DMS 273 treated with DMSO at 0.1 percent for 48 hours (cell line): ENCODE results near the gene APBB2.

ENCODE experiments used
- DNase-seq: peaks from one replicate; lab custom pipeline; 2025; lab: John Stamatoyannopoulos, UW

Gene APBB2

GRCh38 chr4:41214136-41214824, at the start of gene APBB2:
Gene APBB2, minus strand, starts transcription at chr4:41214542. Its CDS starts 181,288 bp downstream, at chr4:41033254.
- DNase-seq, result peak; percentile 84

- no peak for DNase-seq
These were observed 47.9 kb upstream of the APBB2 start for GRCh38 chr4:41262198-41262597.

GRCh38 chr4:41260116-41260733, 45.9 kb upstream of the APBB2 start:
- DNase-seq, result no peak

- DNase-seq, result no peak
These were observed 44.4 kb upstream of the APBB2 start for GRCh38 chr4:41258783-41259182.

GRCh38 chr4:41257906-41258305, 43.6 kb upstream of the APBB2 start:
- no peak for DNase-seq

GRCh38 chr4:41257257-41257901, 43.0 kb upstream of the APBB2 start:
- DNase-seq, result no peak

DNA sequence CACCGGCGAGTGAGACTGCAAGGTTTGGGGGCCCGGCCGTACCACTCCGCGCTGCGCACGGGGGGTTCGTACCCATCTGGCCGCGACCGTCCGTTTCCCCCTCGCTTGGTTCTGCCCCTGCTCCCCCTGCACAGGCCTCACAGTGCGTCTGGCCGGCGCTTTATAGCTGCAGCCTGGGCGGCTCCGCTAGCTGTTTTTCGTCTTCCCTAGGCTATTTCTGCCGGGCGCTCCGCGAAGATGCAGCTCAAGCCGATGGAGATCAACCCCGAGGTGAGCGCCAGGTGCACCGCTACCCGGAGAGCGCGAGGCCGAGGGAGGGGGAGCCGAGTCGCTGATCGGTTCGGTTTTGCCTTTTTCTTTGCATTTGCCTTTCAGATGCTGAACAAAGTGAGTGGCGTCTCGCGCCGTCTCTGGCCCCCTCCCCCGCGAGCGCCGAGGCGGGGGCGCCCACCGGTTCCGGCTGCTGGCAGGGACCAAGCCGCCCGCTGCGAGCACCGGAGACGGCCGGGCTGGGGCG, 42.5 kb upstream of the APBB2 start, which contains the start of gene UCHL1:
UCHL1 (plus strand) TSS at position 189 of the 517 bp plus-strand sequence; CDS start at position 238, 49 bp downstream.
- DNase-seq, result peak; percentile 76

GRCh38 chr4:41256131-41256739, 41.9 kb upstream of the APBB2 start:
- peak; percentile 4 for DNase-seq

DNA sequence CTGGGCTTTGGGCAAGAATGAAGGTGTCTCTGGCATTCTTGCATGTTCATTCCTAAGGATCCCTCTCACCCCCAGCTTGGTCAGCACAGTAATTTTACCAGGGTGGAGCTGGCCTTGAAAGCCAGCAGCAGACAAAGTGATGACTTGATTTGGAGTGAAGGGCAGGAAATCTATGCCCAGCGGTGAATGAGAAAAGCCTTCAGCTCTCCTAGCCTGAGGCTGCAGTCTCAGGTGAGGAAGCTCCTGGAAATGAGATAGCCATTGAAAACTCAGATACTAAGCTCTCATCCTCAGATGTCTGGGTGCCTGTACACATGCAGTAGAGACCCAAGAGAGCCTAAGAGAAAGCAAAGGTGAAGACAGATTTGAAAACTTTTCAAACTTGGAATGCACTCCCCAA, 31.6 kb upstream of the APBB2 start:
- DNase-seq, result no peak

- DNase-seq, result no peak
These were observed 27.6 kb upstream of the APBB2 start for GRCh38 chr4:41241919-41242318.

- no peak for DNase-seq
These were observed 22.2 kb upstream of the APBB2 start for GRCh38 chr4:41236508-41236907.

- no peak for DNase-seq
These were observed 21.7 kb upstream of the APBB2 start for GRCh38 chr4:41236032-41236431.

DNA sequence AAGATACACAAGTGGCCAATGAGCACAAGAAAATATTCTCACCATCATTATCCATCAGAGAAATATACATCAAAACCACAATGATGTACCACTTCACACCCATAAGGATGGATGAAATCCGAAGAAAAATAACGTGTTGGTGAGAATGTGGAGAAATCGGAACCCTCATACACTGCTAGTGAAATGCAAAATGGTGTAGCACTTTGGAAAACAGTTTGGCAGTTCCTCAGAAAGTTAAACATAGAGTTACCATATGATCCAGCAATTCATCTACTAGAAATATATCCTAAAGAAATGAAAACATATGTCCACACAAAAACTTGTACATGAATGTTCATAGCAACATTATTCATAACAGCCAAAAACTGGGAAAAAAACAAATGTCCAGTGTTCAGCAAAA, 18.5 kb upstream of the APBB2 start:
- no peak for DNase-seq

GRCh38 chr4:41232406-41232805, 18.1 kb upstream of the APBB2 start:
- no peak for DNase-seq

GRCh38 chr4:41227902-41228301, 13.6 kb upstream of the APBB2 start:
- no peak for DNase-seq

DNA sequence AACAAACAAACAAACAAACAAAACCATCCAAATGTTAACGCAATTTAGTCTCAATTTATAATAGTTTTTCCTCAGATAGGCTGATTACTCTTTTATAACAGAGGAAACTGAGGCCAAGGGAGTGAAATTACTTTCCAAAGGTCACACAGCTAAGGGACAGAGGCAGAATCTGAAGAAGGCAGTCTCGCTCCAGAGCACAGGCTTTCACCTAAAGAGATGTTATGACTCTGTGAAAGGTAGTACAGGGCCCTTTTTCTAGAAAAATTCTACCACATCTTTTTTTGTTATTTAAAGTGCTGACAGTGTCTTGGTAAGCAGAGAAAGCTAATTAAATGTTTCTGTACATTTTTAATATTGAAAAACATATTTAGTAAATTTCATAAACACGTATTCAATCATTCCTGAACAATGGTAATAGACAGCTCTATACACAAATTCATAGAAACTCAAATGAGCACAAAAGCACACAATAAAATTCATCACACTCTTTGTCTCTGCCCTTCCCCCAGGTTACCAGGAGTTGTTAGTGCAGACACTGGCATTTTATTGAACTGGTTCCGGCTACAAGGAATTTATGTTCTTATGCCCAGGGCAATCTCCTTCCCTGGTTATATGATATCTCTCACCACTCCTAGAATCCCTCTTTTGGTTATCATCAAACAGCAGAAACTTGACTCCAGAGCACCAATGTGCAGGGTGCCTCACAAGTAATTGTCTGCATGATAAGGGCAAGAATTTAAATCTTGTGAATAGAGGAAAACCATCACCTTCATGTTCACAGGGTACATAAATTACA, 7.7 kb upstream of the APBB2 start:
- no peak for DNase-seq

GRCh38 chr4:41219421-41219950, 5.1 kb upstream of the APBB2 start:
- no peak for DNase-seq

- no peak for DNase-seq
These were observed 4.4 kb upstream of the APBB2 start for GRCh38 chr4:41218703-41219102.

DNA sequence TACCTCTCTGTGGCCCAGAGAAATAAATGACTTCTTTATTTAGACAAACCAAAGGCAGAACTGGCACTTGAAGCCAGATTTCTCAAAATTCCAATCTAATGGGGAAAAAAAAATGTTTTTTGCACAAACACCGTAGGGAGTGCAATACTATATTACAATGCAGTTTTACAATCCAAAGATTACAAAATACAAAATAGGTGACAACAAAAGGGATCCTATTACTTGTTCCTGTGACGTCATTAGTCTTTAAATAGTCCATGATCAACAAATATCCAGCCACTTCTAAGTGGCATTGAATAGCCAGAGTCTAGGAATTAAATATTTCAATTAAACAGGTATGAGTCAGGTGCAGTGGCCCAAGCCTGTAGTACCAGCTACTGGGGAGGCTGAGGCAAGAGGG, 3.0 kb upstream of the APBB2 start:
- no peak for DNase-seq

DNA sequence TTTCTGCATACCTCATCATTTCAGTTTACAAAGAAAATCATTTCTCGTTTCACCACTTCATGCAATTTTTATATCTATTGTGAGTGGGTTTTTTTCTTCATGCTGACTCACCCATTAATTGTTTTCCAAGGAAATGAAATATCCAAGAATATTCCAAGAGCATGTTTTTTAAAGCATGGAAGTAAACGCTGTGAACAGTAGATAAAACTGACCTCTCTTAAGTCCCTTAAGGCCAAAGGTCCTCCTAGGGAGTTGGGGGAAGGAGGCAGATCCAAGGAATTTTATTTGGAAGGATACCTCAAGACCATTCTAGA, 2.6 kb upstream of the APBB2 start:
- DNase-seq, result no peak

GRCh38 chr4:41216294-41217019, 2.1 kb upstream of the APBB2 start:
- DNase-seq, result peak; percentile 55
